ENCODE data around the gene ASPG.

- TF ChIP-seq EZH2 (IDR thresholded peaks at IDR 0.05; ENCODE audit: borderline replicate concordance) (no peak), CTCF (IDR thresholded peaks at IDR 0.05; ENCODE audit: poor library complexity) (no peak), EZH2phosphoT487 (IDR thresholded peaks at IDR 0.05; ENCODE audit: low read depth, severe bottlenecking, unreplicated experiment) (no peak)
Measured at GRCh38 chr14:104080376-104081260, 4.9 kb upstream of the ASPG start.

Data from hepatocyte (in vitro differentiated cells).